ENCODE results near the gene MAPK8IP3. TPM values are rescaled to one million over a fixed set of nuclear protein-coding genes. Genes with fewer than 3 reads are reported as not detected.
A peak's percentile ranks its signal among the peaks of the same experiment; 100 is the strongest.

The MAPK8IP3 gene
- polyA plus RNA-seq, 10 donors: 26.7 to 62.9 (median 42.3) TPM

- DNase-seq: no peak
These were observed 53.5 kb downstream of the MAPK8IP3 start for GRCh38 chr16:1759511-1759910.

GRCh38 chr16:1760911-1761310 is 54.9 kb downstream of the MAPK8IP3 start:
- no peak for DNase-seq

GRCh38 chr16:1761751-1762150 is 55.8 kb downstream of the MAPK8IP3 start:
- DNase-seq: no peak

GRCh38 chr16:1762196-1762878 is 56.3 kb downstream of the MAPK8IP3 start:
- no peak for DNase-seq

GRCh38 chr16:1762879-1763520 is 57.0 kb downstream of the MAPK8IP3 start:
- no peak for DNase-seq

- DNase-seq: peak in 1 of 3 donors; percentile 55
These were observed 57.8 kb downstream of the MAPK8IP3 start for GRCh38 chr16:1763521-1764511.

- DNase-seq: no peak
These were observed 59.0 kb downstream of the MAPK8IP3 start for GRCh38 chr16:1764971-1765370.

- no peak for DNase-seq
These were observed 59.8 kb downstream of the MAPK8IP3 start for GRCh38 chr16:1765826-1766225.

GRCh38 chr16:1766231-1766630 is 60.2 kb downstream of the MAPK8IP3 start:
- DNase-seq: no peak

- DNase-seq: no peak
These were observed 60.7 kb downstream of the MAPK8IP3 start for GRCh38 chr16:1766701-1767100.

GRCh38 chr16:1767116-1767994 is 61.4 kb downstream of the MAPK8IP3 start:
- DNase-seq: no peak

GRCh38 chr16:1768061-1768766 is 62.2 kb downstream of the MAPK8IP3 start:
- DNase-seq: no peak

GRCh38 chr16:1768767-1769401 is 62.9 kb downstream of the MAPK8IP3 start:
- no peak for DNase-seq

GRCh38 chr16:1769402-1770300 is 63.7 kb downstream of the MAPK8IP3 start:
- DNase-seq: no peak

GRCh38 chr16:1770328-1771187 is 64.6 kb downstream of the MAPK8IP3 start:
- DNase-seq: peak in 1 of 3 donors; percentile 68

- DNase-seq: peak; percentile 44 to 91 (median 80)
These were observed 65.3 kb downstream of the MAPK8IP3 start, which contains the start of gene NME3 for GRCh38 chr16:1771188-1771863. Gene NME3 (minus strand): TSS chr16:1771543. CDS start chr16:1771534, 9 bp downstream.

GRCh38 chr16:1771864-1772361 is 65.9 kb downstream of the MAPK8IP3 start:
- DNase-seq: peak in 1 of 3 donors; percentile 44
